Measurements from ENCODE around the gene YY1.

DNA sequence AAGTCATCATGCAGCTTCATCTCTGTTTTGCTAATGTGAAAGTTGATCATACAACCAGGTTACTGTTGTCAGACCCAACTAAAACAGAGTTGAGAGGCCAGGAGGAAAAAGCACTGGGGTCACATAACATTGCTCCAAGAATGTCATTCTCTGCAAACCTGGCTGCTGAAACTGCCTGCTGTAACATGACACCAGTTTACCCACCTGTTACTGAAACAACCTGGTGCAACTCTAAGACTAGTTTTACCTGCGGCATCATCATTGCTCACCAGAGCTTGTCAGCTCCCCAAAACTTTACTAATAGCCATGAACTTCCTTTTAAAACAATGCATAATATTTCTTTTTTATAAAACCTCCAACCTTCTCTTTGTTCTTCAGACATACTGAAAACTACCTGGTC lies 48.8 kb upstream of the YY1 start:
- no peak for TF ChIP-seq CTCF (IDR thresholded peaks at IDR 0.05 in 8 of 11, conservative IDR thresholded peaks at IDR 0.05 in 3 of 11)
- no peak for TF ChIP-seq POLR2A (IDR thresholded peaks at IDR 0.05)
- TF ChIP-seq POLR2AphosphoS5 (IDR thresholded peaks at IDR 0.05), result no peak
